Cardiac muscle cell (in vitro differentiated cells and primary cell): ENCODE data around the gene VPS41. TPM values are rescaled to one million over a fixed set of nuclear protein-coding genes. Genes with fewer than 3 reads are reported as not detected.
A peak's percentile ranks its signal among the peaks of the same experiment; 100 is the strongest.

Source experiments
- DNase-seq, 2 donors: peaks; one replicate each; pipeline versions ENCODE4 v3.0.0 to v3.0.0-alpha.2; 2010 to 2017; ENCODE audit warnings: low read depth in 1 of 2, low spot score in 1 of 2
- H3K27ac ChIP-seq: fragments of 200-600 bp; sonication (generic); 2 replicates; pipeline ENCODE4 v1.5.1; 2016
- H3K27me3 ChIP-seq: fragments of 200-600 bp; sonication (generic); 2 replicates; pipeline ENCODE4 v1.6.0; 2016; ENCODE audit warnings: control low read depth
- H3K36me3 ChIP-seq: fragments of 200-600 bp; sonication (generic); 2 replicates; pipeline ENCODE4 v1.5.1; 2016; ENCODE audit warnings: control low read depth
- H3K4me1 ChIP-seq: fragments of 200-600 bp; sonication (generic); 2 replicates; pipeline ENCODE4 v1.8.1; 2017; ENCODE audit warnings: low read depth, mild to moderate bottlenecking, mixed run types
- H3K4me3 ChIP-seq: fragments of 200-600 bp; sonication (generic); 2 replicates; pipeline ENCODE4 v1.5.1; 2016; ENCODE audit warnings: mild to moderate bottlenecking
- H3K9me3 ChIP-seq: fragments of 200-600 bp; sonication (generic); 2 replicates; pipeline ENCODE4 v1.5.1; 2017; ENCODE audit warnings: low read depth, mild to moderate bottlenecking, control low read depth
- CTCF ChIP-seq: IDR thresholded peaks from 2 replicates; pipeline ENCODE4 v1.5.1; 2012; ENCODE audit warnings: low read depth, mild to moderate bottlenecking, low read length
- polyA plus RNA-seq: library from polyadenylated mRNA; unstranded; fragments of >200 nt; fragmentation: Nextera tagmentation; extraction: Ambion mirVana; gene quantifications from 2 replicates; pipeline ENCODE4 v1.2.1, GENCODE V29; 2016
- total RNA-seq: library from RNA; depleted of rRNA; stranded (reverse); fragments of >200 nt; gene quantifications from 2 replicates; pipeline ENCODE4 v1.2.3, GENCODE V29; 2016

Gene VPS41
- 30.6 and 73.7 TPM in 2 replicates for total RNA-seq
- polyA plus RNA-seq, result 31.3 and 38.5 TPM in 2 replicates

- H3K9me3 ChIP-seq, result no peaks in the 10 kb centered on the region
- no peak within 1 kb of the TSS for H3K27ac ChIP-seq
- peaks cover 10% of the 10 kb centered on the region for H3K4me1 ChIP-seq
- no peaks in the 10 kb centered on the region for H3K36me3 ChIP-seq
- no peak for TF ChIP-seq CTCF
- H3K4me3 ChIP-seq, result peak within 1 kb of the TSS; percentile 69
- no peaks in the 10 kb centered on the region for H3K27me3 ChIP-seq
- DNase-seq, result peak; percentile 77
Observed at GRCh38 chr7:38908759-38909335, at the start of gene VPS41. TSS of gene VPS41 (minus strand) at chr7:38909191. CDS start at chr7:38909174, 17 bp downstream.

- H3K27me3 ChIP-seq, result no peaks in the 10 kb centered on the region
- no peaks in the 10 kb centered on the region for H3K4me1 ChIP-seq
- H3K4me3 ChIP-seq, result no peak overlapping the region
- H3K36me3 ChIP-seq, result no peaks in the 10 kb centered on the region
- H3K27ac ChIP-seq, result no peak overlapping the region
- H3K9me3 ChIP-seq, result no peaks in the 10 kb centered on the region
- no peak for TF ChIP-seq CTCF
- DNase-seq, result no peak
Observed at GRCh38 chr7:38955892-38956291, 46.9 kb upstream of the VPS41 start.

GRCh38 chr7:38953971-38954370, 45.0 kb upstream of the VPS41 start:
- no peak overlapping the region for H3K27ac ChIP-seq
- H3K4me3 ChIP-seq, result no peak overlapping the region
- H3K27me3 ChIP-seq, result no peaks in the 10 kb centered on the region
- H3K4me1 ChIP-seq, result no peaks in the 10 kb centered on the region
- DNase-seq, result no peak
- H3K36me3 ChIP-seq, result no peaks in the 10 kb centered on the region
- TF ChIP-seq CTCF, result no peak
- H3K9me3 ChIP-seq, result no peaks in the 10 kb centered on the region

- no peaks in the 10 kb centered on the region for H3K9me3 ChIP-seq
- no peak overlapping the region for H3K27ac ChIP-seq
- no peaks in the 10 kb centered on the region for H3K4me1 ChIP-seq
- no peak for DNase-seq
- H3K27me3 ChIP-seq, result no peaks in the 10 kb centered on the region
- no peaks in the 10 kb centered on the region for H3K36me3 ChIP-seq
- H3K4me3 ChIP-seq, result no peak overlapping the region
- no peak for TF ChIP-seq CTCF
Observed at GRCh38 chr7:38953227-38953626, 44.2 kb upstream of the VPS41 start.

- Histone ChIP-seq H3K4me1 (no peaks in the 10 kb centered on the region), H3K4me3 (no peak overlapping the region), H3K9me3 (no peaks in the 10 kb centered on the region), H3K27me3 (no peaks in the 10 kb centered on the region), H3K27ac (no peak overlapping the region), H3K36me3 (no peaks in the 10 kb centered on the region)
- TF ChIP-seq CTCF, result no peak
- DNase-seq, result no peak
Observed at GRCh38 chr7:38951213-38951612, 42.2 kb upstream of the VPS41 start.
